CD4-positive, alpha-beta T cell treated with Interleukin-17A for 4 hours (primary cell): Measurements from ENCODE around the gene DNPEP.

ENCODE experiments used
- DNase-seq: peaks from one replicate; pipeline ENCODE4 v3.0.0-alpha.2; 2020; ENCODE audit warnings: mixed read lengths

Gene DNPEP

GRCh38 chr2:219354582-219354981 lies 33.1 kb downstream of the DNPEP start:
- no peak for DNase-seq

- no peak for DNase-seq
Observed at GRCh38 chr2:219353129-219353528, 34.6 kb downstream of the DNPEP start.

- DNase-seq, result peak; percentile 74
Observed at GRCh38 chr2:219352448-219353023, 35.2 kb downstream of the DNPEP start.

GRCh38 chr2:219350710-219351221 lies 36.9 kb downstream of the DNPEP start:
- DNase-seq, result no peak

- no peak for DNase-seq
Observed at GRCh38 chr2:219350215-219350614, 37.5 kb downstream of the DNPEP start.

- DNase-seq, result no peak
Observed at GRCh38 chr2:219344751-219345430, 42.8 kb downstream of the DNPEP start.

- no peak for DNase-seq
Observed at GRCh38 chr2:219335373-219335786, 52.3 kb downstream of the DNPEP start.

- DNase-seq, result no peak
Observed at GRCh38 chr2:219334076-219334475, 53.6 kb downstream of the DNPEP start.

GRCh38 chr2:219332542-219332941 lies 55.2 kb downstream of the DNPEP start, which contains the start of gene RESP18:
RESP18 (minus strand) TSS chr2:219332744.
- no peak for DNase-seq

- DNase-seq, result peak; percentile 34
Observed at GRCh38 chr2:219331560-219332213, 56.0 kb downstream of the DNPEP start.

- DNase-seq, result no peak
Observed at GRCh38 chr2:219327719-219328118, 60.0 kb downstream of the DNPEP start.

- no peak for DNase-seq
Observed at GRCh38 chr2:219325657-219326315, 61.9 kb downstream of the DNPEP start.

- no peak for DNase-seq
Observed at GRCh38 chr2:219325136-219325535, 62.6 kb downstream of the DNPEP start.

GRCh38 chr2:219323434-219323833 lies 64.3 kb downstream of the DNPEP start:
- DNase-seq, result no peak
